Mucosa of stomach (tissue), 1 donor: ENCODE data around the gene DIP2B.
"Not testable (repeated sequence)": the region's sequence is repeated elsewhere in the genome, so short reads cannot be mapped to it uniquely, and the experiment has no call there.

Source experiments
- H3K27me3 ChIP-seq: one replicate; pipeline ENCODE4 v1.7.0; 2013; ENCODE audit warnings: mild to moderate bottlenecking, low read length; ENCODE audit not compliant: control insufficient read depth, insufficient read depth
- H3K36me3 ChIP-seq: one replicate; pipeline ENCODE4 v1.7.0; 2013; ENCODE audit warnings: low read length; ENCODE audit not compliant: control insufficient read depth, insufficient read depth
- H3K4me1 ChIP-seq: one replicate; pipeline ENCODE4 v1.7.0; 2013; ENCODE audit warnings: mild to moderate bottlenecking, low read length; ENCODE audit not compliant: control insufficient read depth, insufficient read depth
- H3K4me3 ChIP-seq: one replicate; pipeline ENCODE4 v1.7.0; 2013; ENCODE audit warnings: low read length
- H3K9ac ChIP-seq: one replicate; pipeline ENCODE4 v1.7.0; 2013; ENCODE audit warnings: mild to moderate bottlenecking, low read length, moderate library complexity
- H3K9me3 ChIP-seq: one replicate; pipeline ENCODE4 v1.7.0; 2013; ENCODE audit warnings: mild to moderate bottlenecking, low read length, moderate library complexity; ENCODE audit not compliant: control insufficient read depth
- donor health status: Pancreatic carcinoma.

The DIP2B gene

GRCh38 chr12:50543188-50543587, 38.4 kb downstream of the DIP2B start:
- not testable (repeated sequence) for H3K36me3 ChIP-seq, H3K9ac ChIP-seq, H3K27me3 ChIP-seq, H3K4me3 ChIP-seq, H3K9me3 ChIP-seq
- H3K4me1 ChIP-seq: peaks cover 33% of the 10 kb centered on the region

- no peaks in the 10 kb centered on the region for H3K27me3 ChIP-seq
- no peaks in the 10 kb centered on the region for H3K9me3 ChIP-seq
- no peak overlapping the region for H3K9ac ChIP-seq
- peaks cover 43% of the 10 kb centered on the region for H3K4me1 ChIP-seq
- no peak overlapping the region for H3K4me3 ChIP-seq
- H3K36me3 ChIP-seq: no peaks in the 10 kb centered on the region
Measured at GRCh38 chr12:50545213-50545612, 40.4 kb downstream of the DIP2B start.

DNA sequence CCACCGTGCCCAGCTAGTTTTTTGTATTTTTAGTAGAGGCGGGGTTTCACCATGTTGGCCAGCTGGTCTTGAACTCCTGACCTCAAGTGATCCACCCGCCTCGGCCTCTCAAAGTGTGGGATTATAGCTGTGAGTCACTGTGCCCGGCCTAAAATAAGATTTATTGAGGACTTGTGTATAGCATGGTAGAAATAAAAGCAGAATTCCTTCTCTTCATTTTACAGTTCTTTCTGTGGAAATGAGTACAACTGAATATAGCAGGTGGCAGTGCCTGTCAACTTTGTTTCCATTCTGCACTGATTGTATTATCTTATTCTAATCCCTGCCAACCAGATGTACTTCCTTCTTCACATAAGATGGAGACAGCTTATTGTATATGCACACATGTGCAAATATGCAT, 41.0 kb downstream of the DIP2B start:
- Histone ChIP-seq H3K4me3 (no peak overlapping the region), H3K9me3 (no peaks in the 10 kb centered on the region), H3K27me3 (no peaks in the 10 kb centered on the region), H3K4me1 (peaks cover 46% of the 10 kb centered on the region), H3K9ac (no peak overlapping the region), H3K36me3 (no peaks in the 10 kb centered on the region)

DNA sequence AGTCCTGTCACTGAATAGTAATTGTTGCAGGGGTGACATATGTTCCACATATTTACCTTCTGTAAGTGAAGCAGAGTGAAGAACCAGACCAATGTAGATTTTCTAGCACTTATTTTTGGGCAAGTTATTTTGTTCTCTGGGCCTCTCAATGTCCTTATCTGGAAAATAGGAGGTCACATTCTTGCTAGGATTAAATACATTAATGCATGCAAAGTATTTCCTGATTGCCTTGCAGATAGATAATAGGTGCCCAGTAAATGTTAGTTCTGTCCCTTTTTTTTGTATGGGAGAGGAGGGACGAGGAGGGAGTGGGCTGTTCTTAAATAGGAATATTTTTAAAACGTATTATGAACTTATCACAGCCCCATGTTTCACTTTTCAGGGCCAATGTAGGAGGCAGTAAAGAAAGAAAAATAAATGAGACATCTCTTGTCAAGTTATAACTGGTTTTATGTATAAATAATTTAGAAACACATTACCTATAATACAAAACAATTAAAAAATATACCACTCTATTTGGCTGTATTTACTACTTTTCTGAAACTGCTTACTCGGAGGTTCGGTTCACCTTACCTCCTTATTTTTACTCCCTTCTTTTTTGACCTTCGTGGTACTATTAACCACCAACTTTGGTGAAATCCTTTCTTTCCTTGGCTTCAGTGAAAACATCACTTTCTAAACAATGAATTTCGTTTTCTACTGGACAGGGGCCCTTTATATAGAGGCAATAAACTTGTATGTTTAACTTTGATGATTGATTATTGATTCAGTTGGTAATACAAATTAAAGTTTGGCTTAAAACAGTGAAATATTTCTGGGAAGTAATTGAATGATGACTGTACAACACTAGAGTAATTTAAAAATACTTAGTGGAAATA, 41.9 kb downstream of the DIP2B start:
- Histone ChIP-seq H3K4me3 (no peak overlapping the region), H3K36me3 (no peaks in the 10 kb centered on the region), H3K4me1 (peaks cover 51% of the 10 kb centered on the region), H3K27me3 (no peaks in the 10 kb centered on the region), H3K9ac (no peak overlapping the region), H3K9me3 (no peaks in the 10 kb centered on the region)

GRCh38 chr12:50547742-50548141, 43.0 kb downstream of the DIP2B start:
- Histone ChIP-seq H3K4me1 (peaks cover 49% of the 10 kb centered on the region), H3K36me3 (no peaks in the 10 kb centered on the region), H3K4me3 (no peak overlapping the region), H3K9me3 (no peaks in the 10 kb centered on the region), H3K9ac (no peak overlapping the region), H3K27me3 (no peaks in the 10 kb centered on the region)

DNA sequence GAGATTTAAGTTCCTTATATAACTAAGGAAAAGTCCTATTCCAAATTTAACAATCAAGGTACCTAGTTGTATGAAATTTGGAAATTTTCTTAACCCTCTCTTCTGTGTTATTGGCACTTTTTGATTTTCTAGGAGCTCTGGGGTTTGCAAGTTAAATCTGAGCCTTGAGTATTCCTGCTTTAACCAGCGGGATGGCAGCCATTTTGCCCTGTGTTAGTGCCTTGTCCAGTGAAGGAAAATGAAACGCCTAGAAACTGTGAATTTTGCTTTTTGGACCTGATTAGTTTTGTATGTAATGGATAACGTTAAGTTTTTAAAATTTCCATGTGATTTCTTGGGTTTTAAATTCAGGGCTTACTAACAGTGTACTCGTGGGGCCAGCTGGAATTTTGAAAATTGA, 45.1 kb downstream of the DIP2B start:
- H3K9ac ChIP-seq: no peak overlapping the region
- H3K36me3 ChIP-seq: no peaks in the 10 kb centered on the region
- H3K27me3 ChIP-seq: no peaks in the 10 kb centered on the region
- H3K4me3 ChIP-seq: no peak overlapping the region
- peaks cover 42% of the 10 kb centered on the region for H3K4me1 ChIP-seq
- H3K9me3 ChIP-seq: no peaks in the 10 kb centered on the region

- peaks cover 41% of the 10 kb centered on the region for H3K4me1 ChIP-seq
- H3K9ac ChIP-seq: no peak overlapping the region
Measured at GRCh38 chr12:50550530-50551223, 45.9 kb downstream of the DIP2B start.

GRCh38 chr12:50551866-50552265, 47.1 kb downstream of the DIP2B start:
- Histone ChIP-seq H3K4me1 (peaks cover 33% of the 10 kb centered on the region), H3K36me3 (no peaks in the 10 kb centered on the region), H3K9ac (no peak overlapping the region), H3K9me3 (no peaks in the 10 kb centered on the region), H3K4me3 (no peak overlapping the region), H3K27me3 (no peaks in the 10 kb centered on the region)

More at GRCh38 chr12:50550530-50551223, 45.9 kb downstream of the DIP2B start:
- H3K36me3 ChIP-seq: no peaks in the 10 kb centered on the region
- H3K27me3 ChIP-seq: no peaks in the 10 kb centered on the region
- no peaks in the 10 kb centered on the region for H3K9me3 ChIP-seq
- no peak overlapping the region for H3K4me3 ChIP-seq

GRCh38 chr12:50554651-50555050, 49.9 kb downstream of the DIP2B start:
- H3K36me3 ChIP-seq: no peaks in the 10 kb centered on the region
- no peak overlapping the region for H3K4me3 ChIP-seq
- no peak overlapping the region for H3K9ac ChIP-seq
- H3K27me3 ChIP-seq: no peaks in the 10 kb centered on the region
- H3K9me3 ChIP-seq: no peaks in the 10 kb centered on the region
- H3K4me1 ChIP-seq: peaks cover 23% of the 10 kb centered on the region

DNA sequence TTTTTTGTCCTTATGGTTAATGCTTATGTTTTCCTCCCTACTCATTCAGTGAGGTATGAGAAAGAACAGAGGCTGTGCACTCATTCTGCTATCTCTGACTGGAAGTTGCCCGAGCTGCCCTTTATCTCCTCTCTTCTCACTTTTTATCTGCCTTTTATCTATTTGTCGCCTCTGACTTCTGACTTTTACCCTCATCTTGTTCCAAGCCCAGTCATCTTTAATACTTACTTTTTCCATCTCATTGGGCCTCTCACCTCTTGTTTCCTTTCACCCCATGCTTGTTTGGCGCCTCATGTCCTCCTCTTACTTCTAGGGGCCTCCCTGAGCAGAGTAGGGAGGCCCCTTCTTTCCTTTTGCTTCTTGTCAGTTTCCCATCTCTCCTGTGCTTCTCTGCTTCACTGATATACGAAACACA, 50.7 kb downstream of the DIP2B start:
- H3K36me3 ChIP-seq: no peaks in the 10 kb centered on the region
- no peak overlapping the region for H3K9ac ChIP-seq
- peaks cover 18% of the 10 kb centered on the region for H3K4me1 ChIP-seq
- H3K27me3 ChIP-seq: no peaks in the 10 kb centered on the region
- H3K4me3 ChIP-seq: no peak overlapping the region
- no peaks in the 10 kb centered on the region for H3K9me3 ChIP-seq

DNA sequence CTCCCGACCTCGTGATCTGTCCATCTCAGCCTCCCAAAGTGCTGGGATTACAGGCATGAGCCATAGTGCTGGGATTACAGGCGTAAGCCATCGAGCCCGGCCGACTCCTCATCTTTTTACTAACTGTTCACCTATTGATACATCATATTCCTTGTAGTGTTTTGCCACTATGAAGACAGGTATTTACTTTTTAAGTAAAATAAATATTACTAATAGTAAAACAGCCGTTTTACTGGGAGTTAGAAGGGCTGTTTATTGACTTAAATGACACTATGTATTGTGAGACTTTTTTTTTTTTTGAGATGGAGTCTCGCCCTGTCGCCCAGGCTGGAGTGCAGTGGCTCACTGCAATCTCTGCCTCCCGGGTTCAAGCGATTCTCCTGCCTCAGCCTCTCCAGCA, 51.5 kb downstream of the DIP2B start:
- no peaks in the 10 kb centered on the region for H3K36me3 ChIP-seq
- H3K4me1 ChIP-seq: peaks cover 14% of the 10 kb centered on the region
- no peak overlapping the region for H3K4me3 ChIP-seq
- no peak overlapping the region for H3K9ac ChIP-seq
- H3K27me3 ChIP-seq: no peaks in the 10 kb centered on the region
- no peaks in the 10 kb centered on the region for H3K9me3 ChIP-seq

GRCh38 chr12:50556796-50557195, 52.0 kb downstream of the DIP2B start:
- H3K36me3 ChIP-seq, H3K9ac ChIP-seq, H3K9me3 ChIP-seq, H3K27me3 ChIP-seq, H3K4me3 ChIP-seq: not testable (repeated sequence)
- peaks cover 17% of the 10 kb centered on the region for H3K4me1 ChIP-seq
